NCI-H524 (cell line): ENCODE results near the gene ENOX1.

Experiments used
- DNase-seq, 2 experiments: peaks; one replicate each; lab custom pipeline; 2025; lab: John Stamatoyannopoulos, UW

Gene ENOX1

GRCh38 chr13:43487461-43487860 lies 299.3 kb downstream of the ENOX1 start:
- DNase-seq = no peak

- DNase-seq = no peak
These were observed 302.1 kb downstream of the ENOX1 start for GRCh38 chr13:43484432-43485225.

- no peak for DNase-seq
These were observed 302.8 kb downstream of the ENOX1 start for GRCh38 chr13:43483930-43484329.

GRCh38 chr13:43482641-43483040 lies 304.1 kb downstream of the ENOX1 start:
- DNase-seq = no peak

GRCh38 chr13:43482026-43482425 lies 304.7 kb downstream of the ENOX1 start:
- no peak for DNase-seq

- no peak for DNase-seq
These were observed 307.9 kb downstream of the ENOX1 start for GRCh38 chr13:43478902-43479301.

- DNase-seq = no peak
These were observed 308.6 kb downstream of the ENOX1 start for GRCh38 chr13:43478211-43478610.

GRCh38 chr13:43475140-43475539 lies 311.6 kb downstream of the ENOX1 start:
- DNase-seq = no peak

- no peak for DNase-seq
These were observed 313.3 kb downstream of the ENOX1 start for GRCh38 chr13:43473437-43473836.

- no peak for DNase-seq
These were observed 313.8 kb downstream of the ENOX1 start for GRCh38 chr13:43472980-43473379.

GRCh38 chr13:43472339-43472738 lies 314.4 kb downstream of the ENOX1 start:
- no peak for DNase-seq

- DNase-seq = no peak
These were observed 316.2 kb downstream of the ENOX1 start for GRCh38 chr13:43470610-43471009.

- no peak for DNase-seq
These were observed 317.0 kb downstream of the ENOX1 start for GRCh38 chr13:43469791-43470190.

GRCh38 chr13:43464578-43465264 lies 322.1 kb downstream of the ENOX1 start:
- DNase-seq = no peak

GRCh38 chr13:43448605-43449336 lies 338.0 kb downstream of the ENOX1 start:
- DNase-seq = no peak

GRCh38 chr13:43446126-43446525 lies 340.6 kb downstream of the ENOX1 start:
- no peak for DNase-seq

GRCh38 chr13:43445668-43446067 lies 341.1 kb downstream of the ENOX1 start:
- DNase-seq = no peak

GRCh38 chr13:43444081-43444480 lies 342.7 kb downstream of the ENOX1 start:
- no peak for DNase-seq

GRCh38 chr13:43441899-43442499 lies 344.8 kb downstream of the ENOX1 start:
- no peak for DNase-seq

- no peak for DNase-seq
These were observed 345.3 kb downstream of the ENOX1 start for GRCh38 chr13:43441464-43441863.

GRCh38 chr13:43434191-43434590 lies 352.6 kb downstream of the ENOX1 start:
- no peak for DNase-seq

- DNase-seq = no peak
These were observed 353.1 kb downstream of the ENOX1 start for GRCh38 chr13:43433691-43434141.
